Limb (tissue), 2 donors: ENCODE data around the gene NECAB2.

Source experiments
- DNase-seq, 2 donors: peaks; one replicate each; pipeline ENCODE4 v3.0.0-alpha.2; 2016; ENCODE audit errors: extremely low spot score in 2 of 2

The NECAB2 gene

GRCh38 chr16:83966153-83966696 lies 1.8 kb upstream of the NECAB2 start:
- no peak for DNase-seq

DNA sequence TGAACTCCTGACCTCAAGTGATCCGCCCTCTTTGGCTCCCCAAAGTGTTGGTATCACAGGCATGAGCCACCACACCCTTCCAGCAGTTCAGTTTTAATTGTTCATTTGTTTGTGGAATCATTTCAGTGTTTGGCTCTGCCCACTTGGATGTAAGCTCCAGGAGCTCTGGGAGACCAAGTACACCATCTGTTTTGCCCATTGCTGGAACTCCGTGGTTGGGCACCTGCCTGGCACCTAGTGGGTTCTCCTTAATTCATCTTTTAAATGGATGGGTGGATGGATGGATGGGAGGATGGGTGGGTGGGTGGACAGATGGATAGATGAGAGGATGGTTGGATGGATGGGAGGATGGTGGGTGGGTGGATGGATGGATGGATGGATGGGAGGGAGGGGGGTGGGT lies 953 bp upstream of the NECAB2 start:
- no peak for DNase-seq

DNA sequence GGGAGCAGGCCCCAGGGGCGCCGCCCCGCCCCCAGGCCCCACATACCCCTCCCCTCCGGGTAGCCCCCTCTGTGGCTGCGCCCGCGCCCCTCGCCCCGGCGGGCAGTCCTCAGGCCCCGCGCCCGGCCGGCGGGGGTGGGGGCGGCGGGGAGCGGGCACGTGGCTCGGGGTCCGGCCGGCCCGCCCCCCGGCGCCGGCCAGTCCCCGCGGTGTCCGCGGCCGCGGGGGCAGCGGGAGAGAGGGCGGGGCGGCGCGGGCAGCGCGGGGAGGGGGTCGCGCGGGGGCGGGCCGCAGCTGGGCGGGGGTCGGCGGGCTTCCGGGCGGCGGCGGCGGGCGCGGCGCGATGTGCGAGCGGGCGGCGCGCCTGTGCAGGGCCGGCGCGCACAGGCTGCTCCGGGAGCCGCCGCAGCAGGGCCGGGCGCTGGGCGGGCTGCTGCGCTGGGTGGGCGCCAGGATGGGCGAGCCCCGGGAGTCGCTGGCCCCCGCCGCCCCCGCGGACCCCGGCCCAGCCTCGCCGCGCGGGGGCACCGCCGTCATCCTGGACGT lies 335 bp downstream of the NECAB2 start:
- peak in 1 of 2 donors; percentile 56 for DNase-seq

DNA sequence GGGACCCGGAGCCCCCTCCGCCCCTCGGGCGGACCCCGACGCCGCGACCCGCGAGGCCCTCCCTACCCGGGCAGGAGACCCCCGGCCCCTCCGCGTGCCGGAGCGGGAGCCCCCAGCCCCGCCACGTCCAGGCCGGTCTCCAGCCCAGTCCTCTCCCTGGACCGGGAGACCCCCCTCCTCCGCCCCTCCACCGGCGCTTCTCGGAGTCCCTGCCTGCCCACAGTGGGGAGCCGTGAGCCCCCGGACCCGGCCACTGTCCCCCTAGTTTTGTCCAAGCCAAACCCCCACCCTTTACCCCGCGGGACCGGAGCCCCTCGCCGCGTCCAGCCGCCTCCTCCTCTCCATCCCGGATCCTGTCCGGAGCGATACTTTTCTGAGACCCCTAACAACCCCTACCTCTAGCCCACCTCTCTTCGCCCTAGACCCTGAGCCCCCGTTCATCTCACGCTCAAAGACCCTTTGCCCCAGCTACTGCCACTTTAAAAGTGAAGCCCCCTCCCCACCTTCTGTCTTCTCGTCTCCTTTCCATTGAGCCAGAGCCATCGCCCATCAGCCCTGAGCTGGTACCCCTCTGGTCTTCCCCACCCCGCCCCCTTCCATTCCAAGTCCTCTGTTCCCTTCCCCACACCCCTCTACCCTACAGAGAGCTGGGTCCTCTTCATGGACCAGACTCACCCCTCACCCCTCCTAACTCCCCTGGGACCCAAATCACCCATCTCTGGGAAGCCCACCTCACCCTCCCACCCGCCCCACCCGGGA lies 1.0 kb downstream of the NECAB2 start:
- DNase-seq = no peak

DNA sequence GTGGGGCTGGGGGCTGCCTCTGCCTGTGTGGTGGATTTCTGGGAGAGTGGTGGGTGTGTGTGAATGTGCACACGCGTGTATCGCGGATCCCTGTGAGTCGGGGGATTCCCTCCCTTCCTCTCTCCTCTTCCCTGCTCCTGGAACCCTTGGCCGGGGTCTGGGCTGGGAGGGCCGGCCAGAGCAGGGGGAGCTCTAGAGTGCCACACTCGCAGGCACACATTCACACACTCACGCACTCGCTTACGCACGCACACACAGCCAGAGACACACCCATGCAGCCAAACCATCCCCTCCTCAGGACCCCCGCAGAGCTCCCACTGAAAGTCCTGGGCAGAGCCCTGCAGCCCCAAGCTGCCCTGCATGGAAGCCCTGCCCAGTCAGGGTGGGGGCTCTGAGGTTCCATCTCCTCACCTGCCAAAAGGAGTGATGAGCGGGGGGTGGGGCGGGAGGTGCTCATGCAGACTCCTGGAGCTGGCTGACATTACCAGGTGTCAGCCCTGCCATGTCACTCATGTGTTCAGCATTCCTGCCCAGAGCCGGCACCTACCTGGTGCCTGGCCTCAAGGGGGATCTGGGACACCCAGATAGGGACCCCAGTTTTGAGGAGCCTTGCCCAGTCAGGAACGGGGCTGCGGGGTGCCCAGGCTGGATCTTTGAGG lies 1.9 kb downstream of the NECAB2 start:
- no peak for DNase-seq

DNA sequence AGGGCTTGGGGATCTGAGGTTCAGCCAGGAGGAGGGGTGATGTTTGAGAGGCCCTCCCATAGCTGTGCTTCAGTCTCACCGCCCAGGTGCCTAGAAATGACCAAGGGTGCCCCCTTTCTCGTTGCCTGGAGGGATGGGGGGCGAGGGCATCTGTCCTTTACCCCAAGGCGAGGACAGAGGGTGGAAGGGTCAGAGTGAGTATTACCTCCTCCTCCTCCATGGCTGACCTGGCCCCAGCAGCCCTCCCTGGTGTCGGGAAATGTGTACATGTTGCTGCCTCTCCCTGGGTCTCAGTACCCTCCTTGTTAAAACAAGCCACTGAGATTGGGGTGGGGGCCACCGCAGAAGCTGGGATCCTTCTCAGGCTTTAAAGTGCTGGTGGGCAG lies 2.4 kb downstream of the NECAB2 start:
- DNase-seq = no peak

DNA sequence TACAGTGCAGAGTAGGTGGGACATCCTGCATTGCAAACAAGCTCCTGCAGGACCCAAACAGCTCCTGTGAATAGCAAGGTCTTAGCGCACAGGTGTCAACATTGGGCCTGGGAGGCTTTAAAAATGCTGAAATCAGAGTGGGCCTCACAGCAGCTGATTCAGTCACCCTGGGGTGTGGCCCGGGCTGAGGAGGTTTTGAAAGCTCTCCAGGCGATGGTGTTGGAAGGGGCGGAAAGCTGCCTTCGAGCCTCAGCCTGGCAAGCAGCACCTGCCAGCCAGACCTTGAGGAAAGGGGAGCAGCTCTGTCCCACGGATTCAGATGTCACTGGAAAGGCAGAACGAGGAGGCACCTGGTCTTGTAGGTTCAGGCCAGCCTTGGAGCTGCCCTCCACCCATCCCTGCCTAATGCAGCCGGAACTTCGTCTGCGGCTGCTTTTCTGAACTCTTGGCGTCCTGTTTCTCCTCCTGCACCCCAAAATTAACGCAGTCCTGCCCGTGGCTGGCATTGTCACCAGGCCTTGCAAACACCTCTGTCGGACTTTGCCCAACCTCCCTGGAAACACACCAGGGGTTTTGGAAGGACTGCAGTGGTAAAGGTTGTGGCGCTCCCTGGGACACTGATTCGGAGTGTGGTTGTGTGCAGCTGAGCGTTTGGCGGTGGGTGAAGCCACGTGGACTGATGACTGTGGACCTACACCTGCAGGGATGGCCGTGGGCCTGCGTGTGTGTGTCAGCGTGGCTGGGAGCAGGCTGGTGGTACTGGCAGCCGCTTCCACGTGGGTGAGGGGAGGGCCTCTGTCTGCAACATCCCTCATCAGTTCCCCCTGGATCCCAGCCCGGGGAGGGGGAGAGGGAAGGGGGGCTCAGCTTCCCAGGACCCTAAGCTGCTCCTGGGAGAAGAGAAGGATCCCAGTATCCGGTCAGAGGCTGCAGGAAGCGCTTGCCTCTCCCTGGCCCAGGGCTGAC lies 3.4 kb downstream of the NECAB2 start:
- no peak for DNase-seq

DNA sequence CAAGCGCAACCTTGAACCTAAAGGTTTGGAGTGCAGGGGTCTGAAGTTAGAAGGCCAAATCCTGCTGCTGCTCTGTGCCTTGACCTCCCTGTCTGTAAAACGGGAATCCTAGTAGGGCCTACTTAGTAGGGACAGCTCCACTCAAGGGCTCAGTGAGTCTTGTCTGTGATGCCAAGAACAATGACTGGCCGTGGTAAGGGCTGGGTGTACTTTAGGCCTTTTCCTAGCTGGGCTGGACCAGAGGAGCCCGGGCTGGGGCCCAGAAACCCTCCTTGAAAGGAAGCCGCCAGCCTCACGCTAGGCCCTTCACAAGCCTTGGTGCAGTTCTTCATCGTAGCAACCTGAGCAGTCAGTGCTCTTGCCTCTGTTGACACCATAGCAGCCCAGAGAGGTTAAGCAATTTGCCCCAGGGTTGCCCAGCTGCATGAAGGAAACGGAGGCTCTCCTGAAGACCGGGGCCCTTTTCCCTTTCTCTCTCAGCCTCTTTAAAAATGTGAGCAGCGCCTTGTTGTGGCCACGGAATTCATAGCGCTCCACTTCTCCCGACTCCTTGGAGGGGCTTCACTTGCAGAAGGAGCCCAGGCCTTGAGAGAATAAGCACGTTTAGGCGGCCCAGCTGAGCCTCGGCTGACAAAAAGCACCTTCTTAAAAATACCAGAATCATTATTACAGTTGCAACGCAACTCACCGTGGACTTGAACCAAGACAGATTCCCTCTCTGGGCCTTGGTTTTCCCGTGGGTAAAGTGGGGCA lies 4.4 kb downstream of the NECAB2 start:
- DNase-seq = no peak

GRCh38 chr16:83973077-83973476 lies 5.0 kb downstream of the NECAB2 start:
- DNase-seq = no peak

DNA sequence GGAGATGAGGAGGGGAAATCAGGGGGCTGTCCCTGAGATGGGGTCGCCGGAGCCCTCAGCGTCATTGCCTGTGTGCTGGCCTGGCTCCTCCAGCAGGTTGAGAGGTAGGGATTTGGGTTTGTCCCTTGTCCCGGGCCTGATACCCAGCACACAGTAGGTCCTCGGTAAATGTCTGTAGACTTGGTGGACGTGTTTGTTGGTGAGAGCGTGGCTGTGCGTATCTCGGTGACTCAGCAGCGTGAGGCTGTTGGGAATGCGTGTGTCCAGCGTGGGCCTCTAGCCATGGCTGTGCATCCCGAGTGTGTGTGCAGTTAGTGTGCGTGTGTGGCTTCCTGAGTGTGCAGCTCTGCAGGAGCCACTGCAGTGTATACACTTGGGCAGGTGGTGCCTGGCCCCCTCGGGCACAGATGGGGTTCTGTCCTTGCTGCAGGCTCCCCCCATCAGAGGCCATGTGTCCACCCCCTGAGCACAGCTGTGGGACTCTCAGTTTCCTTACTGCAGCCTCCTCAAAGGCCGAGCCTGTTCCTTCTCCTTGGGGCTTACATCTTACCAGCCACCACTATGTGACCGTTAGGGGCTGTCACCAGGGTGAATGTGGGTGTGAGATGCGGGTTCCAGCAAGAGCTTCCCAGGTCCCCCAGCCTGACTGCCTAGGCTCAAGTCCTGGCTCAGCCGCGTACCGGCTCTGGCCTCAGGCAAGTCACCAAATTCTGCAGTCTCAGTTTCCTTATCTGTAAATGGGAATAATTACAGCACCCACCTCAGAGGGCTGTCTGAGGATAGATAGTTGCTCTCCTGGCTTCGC lies 5.7 kb downstream of the NECAB2 start:
- no peak for DNase-seq

- no peak for DNase-seq
Measured at GRCh38 chr16:83974475-83974874, 6.4 kb downstream of the NECAB2 start.

DNA sequence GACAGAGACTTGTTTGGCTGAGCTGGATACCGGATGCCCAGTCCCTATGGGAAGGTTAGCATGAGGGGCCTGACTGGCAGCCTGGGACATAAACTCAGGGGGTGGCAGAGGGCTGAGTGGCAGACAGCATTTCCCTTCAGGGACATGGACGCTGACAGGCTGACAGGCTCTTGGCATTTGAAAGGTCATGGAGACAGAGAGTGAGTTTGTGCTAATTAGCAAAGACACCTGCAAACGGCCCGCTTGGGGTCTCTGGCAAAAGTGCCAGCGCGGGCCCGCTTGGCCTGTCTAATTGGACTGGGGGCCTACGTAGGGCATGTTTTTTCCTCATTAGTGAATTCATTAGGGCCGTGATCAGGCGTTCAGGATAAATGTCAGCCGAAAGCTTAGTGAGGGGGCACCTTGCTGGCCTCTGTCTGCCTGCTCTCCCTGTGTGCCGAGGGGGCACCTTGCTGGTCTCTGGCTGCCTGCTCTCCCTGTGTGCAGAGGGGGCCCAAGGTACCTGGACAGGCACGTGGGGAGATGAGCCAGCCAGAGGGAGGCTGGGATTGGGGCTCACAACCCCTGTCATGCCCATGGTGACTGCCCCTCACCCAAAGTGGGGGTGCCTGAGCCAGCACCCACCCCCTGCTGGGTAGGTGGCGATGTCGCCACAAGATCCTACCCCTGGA lies 7.7 kb downstream of the NECAB2 start:
- DNase-seq = no peak

DNA sequence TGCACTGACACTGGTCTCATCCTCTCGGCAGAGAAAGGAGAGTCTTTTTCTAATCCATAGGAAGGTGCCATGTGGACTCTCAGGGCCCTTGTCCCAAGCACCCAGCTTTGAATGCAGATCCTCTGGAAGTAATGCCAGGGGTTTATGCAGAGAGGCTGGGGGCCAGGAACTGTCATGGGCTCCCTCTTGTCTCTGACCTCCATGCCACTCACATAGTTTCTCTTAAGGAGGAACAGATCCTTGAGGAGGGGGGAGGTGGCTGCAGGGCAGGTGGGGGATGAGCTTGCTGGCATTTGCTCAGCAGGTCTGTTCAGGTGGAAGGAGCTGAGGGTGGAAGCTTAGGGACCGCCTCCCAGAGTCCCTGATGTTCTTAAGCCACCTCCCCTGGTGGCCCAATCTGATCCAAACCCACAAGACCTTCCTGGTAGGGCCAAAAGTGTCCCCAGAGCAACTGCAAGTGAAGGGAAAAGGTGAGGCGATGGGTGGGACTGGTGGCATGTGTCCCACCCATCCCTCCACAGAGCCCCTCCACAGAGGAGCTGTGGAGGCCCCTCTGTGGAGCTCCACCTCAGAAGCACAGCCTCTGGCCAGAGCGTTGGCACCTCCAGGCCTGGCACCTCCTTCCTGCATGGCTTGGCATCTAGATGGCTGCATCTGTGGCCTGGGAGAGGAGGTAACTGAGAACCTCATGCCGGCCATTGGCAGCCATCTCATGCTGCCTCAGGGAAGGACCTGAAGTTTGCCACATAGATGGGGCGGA lies 9.2 kb downstream of the NECAB2 start:
- no peak for DNase-seq

DNA sequence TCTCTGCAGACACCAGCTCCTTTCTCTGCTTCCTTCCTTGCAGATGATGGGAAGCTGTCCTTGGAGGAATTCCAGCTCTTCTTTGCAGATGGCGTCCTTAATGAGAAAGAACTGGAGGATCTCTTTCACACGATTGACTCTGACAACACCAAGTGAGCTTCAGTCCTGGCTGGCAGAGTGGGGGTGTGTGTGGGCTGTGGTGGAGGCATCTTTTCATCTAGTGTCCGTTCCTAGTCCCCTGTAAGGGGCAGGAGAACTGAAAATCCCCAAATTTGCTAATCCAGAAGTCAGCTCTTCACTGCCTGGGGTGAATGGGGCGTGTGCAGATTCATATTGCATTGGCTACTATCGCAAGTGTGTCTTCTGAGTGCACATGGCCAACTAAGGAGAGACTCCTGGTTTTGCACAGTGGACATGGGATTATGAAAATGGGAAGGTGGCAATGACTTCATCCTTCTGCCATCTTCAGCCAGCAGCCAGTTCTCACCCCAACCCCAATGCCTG lies 10.4 kb downstream of the NECAB2 start:
- DNase-seq = no peak

GRCh38 chr16:83979441-83979840 lies 11.4 kb downstream of the NECAB2 start:
- DNase-seq = no peak

GRCh38 chr16:83980794-83981193 lies 12.8 kb downstream of the NECAB2 start:
- no peak for DNase-seq

DNA sequence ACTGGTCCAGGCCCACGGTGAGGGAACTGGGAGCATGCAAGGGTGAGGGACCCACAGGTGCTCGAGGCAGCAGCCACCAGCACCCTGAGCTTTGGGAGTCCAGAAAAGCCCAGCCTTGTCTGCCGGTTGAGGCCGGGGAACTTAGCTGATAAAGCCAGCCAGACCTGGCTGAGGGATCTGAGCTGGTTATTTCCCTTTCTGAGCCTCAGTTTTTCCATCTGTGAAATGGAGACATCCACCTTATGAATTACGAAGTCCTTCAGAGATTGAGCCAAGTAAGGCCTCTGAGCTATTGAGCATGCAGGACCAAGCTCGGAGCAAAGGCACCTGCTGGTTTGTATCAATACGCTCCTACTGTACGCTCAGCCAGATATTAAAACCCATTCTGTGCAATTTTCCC lies 13.8 kb downstream of the NECAB2 start:
- DNase-seq = no peak

DNA sequence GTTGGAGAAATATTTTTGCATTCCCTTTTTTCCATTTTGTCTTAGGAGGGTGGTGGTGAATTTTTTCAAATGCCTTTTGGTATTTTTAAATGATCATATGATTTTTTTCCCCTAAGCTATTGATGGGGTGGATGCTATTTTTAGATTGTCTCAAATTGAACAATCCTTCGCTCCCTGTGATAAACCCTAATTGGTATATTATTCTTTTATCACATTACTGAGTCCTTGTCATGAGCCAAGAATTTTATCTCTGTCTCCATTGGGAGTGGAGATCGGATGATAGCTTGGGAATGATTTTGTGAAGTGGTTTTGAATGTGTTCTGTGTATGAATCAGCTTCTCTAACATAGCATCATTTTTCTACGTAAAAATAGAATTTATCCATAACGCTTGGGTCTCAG lies 15.4 kb downstream of the NECAB2 start:
- DNase-seq = no peak
